GM20000 (cell line): Measurements from ENCODE around the gene ANKRD2.

Experiments used
- DNase-seq: peaks from one replicate; pipeline ENCODE4 v3.0.0; 2012; ENCODE audit warnings: low spot score
- CTCF ChIP-seq: IDR thresholded peaks from 2 replicates; pipeline ENCODE4 v1.5.1; 2012; ENCODE audit warnings: mild to moderate bottlenecking, control low read depth; ENCODE audit errors: extremely low read depth, missing control alignments

ANKRD2 gene

DNA sequence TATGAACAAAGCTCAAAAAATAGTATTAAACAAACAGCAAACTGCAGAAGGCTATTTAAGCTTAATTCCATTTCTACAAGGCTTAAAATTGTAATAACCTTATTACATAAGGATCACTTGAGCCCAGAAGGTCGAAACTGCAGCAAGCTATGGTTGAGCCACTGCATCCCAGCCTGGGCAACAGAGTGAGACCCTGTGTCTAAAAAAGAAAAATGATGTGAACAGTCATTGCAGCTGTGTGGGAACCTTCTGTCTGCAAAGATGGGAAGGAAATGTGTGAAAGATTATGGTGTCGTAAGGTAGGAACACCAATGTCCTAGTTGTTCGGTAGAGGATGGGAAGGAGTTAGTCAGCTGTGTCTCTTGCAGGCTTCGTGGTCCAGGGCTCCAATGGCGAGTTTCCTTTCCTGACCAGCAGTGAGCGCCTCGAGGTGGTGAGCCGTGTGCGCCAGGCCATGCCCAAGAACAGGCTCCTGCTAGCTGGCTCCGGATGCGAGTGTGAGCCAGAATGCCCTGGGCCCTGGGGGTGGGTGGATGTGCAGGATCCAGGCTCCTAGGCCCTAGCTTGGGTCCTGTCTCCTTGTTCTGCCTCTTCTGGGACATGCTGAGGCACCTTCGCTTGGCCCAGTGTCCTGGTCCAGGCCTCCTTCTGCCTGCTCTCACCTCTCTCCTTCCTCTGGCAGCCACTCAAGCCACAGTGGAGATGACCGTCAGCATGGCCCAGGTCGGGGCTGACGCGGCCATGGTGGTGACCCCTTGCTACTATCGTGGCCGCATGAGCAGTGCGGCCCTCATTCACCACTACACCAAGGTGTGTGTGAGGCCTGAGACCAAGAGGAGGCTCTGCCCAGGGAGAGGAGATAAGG is 26.1 kb downstream of the ANKRD2 start:
- DNase-seq, result no peak
- TF ChIP-seq CTCF, result no peak

GRCh38 chr10:97599272-97599619 is 26.7 kb downstream of the ANKRD2 start:
- DNase-seq, result no peak
- TF ChIP-seq CTCF, result no peak

- no peak for TF ChIP-seq CTCF
Observed at GRCh38 chr10:97600616-97601015, 28.0 kb downstream of the ANKRD2 start.

GRCh38 chr10:97601268-97602215 is 29.0 kb downstream of the ANKRD2 start:
- DNase-seq, result no peak
- TF ChIP-seq CTCF, result no peak

More at GRCh38 chr10:97600616-97601015, 28.0 kb downstream of the ANKRD2 start:
- no peak for DNase-seq

- no peak for TF ChIP-seq CTCF
- no peak for DNase-seq
Observed at GRCh38 chr10:97607095-97607636, 34.6 kb downstream of the ANKRD2 start.

GRCh38 chr10:97608991-97609561 is 36.5 kb downstream of the ANKRD2 start:
- no peak for DNase-seq
- TF ChIP-seq CTCF, result no peak
